HG03097 (cell line): ENCODE results near the gene OAS3.
"Not testable (repeated sequence)": the region's sequence is repeated elsewhere in the genome, so short reads cannot be mapped to it uniquely, and the experiment has no call there.

Experiments
- ATAC-seq: cut with Tn5 transposase; IDR thresholded peaks from one replicate; pipeline ENCODE4 v1.9.1; 2021; ENCODE audit not compliant: unreplicated experiment, low FRiP score

OAS3 gene

GRCh38 chr12:112947761-112948160 is 9.5 kb downstream of the OAS3 start:
- no peak for ATAC-seq

- no peak for ATAC-seq
Observed at GRCh38 chr12:112948806-112949205, 10.5 kb downstream of the OAS3 start.

GRCh38 chr12:112950701-112951100 is 12.4 kb downstream of the OAS3 start:
- ATAC-seq = no peak

GRCh38 chr12:112957125-112957524 is 18.9 kb downstream of the OAS3 start:
- not testable (repeated sequence) for ATAC-seq

GRCh38 chr12:112961074-112961473 is 22.8 kb downstream of the OAS3 start:
- no peak for ATAC-seq

- ATAC-seq = no peak
Observed at GRCh38 chr12:112961536-112961935, 23.3 kb downstream of the OAS3 start.

- no peak for ATAC-seq
Observed at GRCh38 chr12:112962561-112962960, 24.3 kb downstream of the OAS3 start.

- ATAC-seq = no peak
Observed at GRCh38 chr12:112963227-112963861, 25.1 kb downstream of the OAS3 start.

- no peak for ATAC-seq
Observed at GRCh38 chr12:112964067-112964670, 25.9 kb downstream of the OAS3 start.

- ATAC-seq = no peak
Observed at GRCh38 chr12:112964915-112965314, 26.6 kb downstream of the OAS3 start.

GRCh38 chr12:112965643-112966042 is 27.4 kb downstream of the OAS3 start:
- no peak for ATAC-seq

- ATAC-seq = no peak
Observed at GRCh38 chr12:112967306-112967705, 29.0 kb downstream of the OAS3 start.

GRCh38 chr12:112967858-112968257 is 29.6 kb downstream of the OAS3 start:
- ATAC-seq = no peak

GRCh38 chr12:112969547-112970306 is 31.5 kb downstream of the OAS3 start:
- ATAC-seq = no peak

- no peak for ATAC-seq
Observed at GRCh38 chr12:112970391-112970790, 32.1 kb downstream of the OAS3 start.

- no peak for ATAC-seq
Observed at GRCh38 chr12:112971248-112971647, 33.0 kb downstream of the OAS3 start.

- no peak for ATAC-seq
Observed at GRCh38 chr12:112973011-112973735, 34.9 kb downstream of the OAS3 start.

GRCh38 chr12:112973818-112974231 is 35.6 kb downstream of the OAS3 start:
- ATAC-seq = no peak

GRCh38 chr12:112974904-112975303 is 36.6 kb downstream of the OAS3 start:
- no peak for ATAC-seq

GRCh38 chr12:112977139-112977538 is 38.9 kb downstream of the OAS3 start:
- ATAC-seq = no peak

- ATAC-seq = no peak
Observed at GRCh38 chr12:112977641-112978040, 39.4 kb downstream of the OAS3 start.
